Measurements from ENCODE around the gene SKAP2.

The SKAP2 gene

DNA sequence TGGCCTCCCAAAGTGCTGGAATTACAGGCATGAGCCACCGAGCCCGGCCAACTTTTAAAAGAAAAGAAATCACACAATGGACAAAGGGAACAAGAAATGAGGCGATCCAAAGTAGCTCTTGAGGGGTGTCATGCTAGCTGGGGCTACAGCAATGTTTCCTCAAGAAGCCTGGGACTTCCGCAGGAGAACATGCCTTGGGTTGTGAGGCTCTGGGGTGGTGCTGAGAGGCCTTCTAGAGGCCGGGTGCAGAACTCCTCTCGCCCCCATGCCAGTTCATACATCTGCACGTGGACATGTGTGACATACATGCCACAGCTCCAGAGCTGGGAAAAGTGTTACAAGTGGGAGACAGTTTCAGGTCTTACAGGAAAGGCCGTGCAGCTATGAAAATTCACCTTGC, 238.2 kb downstream of the SKAP2 start:
- TF ChIP-seq, protein P1, sequence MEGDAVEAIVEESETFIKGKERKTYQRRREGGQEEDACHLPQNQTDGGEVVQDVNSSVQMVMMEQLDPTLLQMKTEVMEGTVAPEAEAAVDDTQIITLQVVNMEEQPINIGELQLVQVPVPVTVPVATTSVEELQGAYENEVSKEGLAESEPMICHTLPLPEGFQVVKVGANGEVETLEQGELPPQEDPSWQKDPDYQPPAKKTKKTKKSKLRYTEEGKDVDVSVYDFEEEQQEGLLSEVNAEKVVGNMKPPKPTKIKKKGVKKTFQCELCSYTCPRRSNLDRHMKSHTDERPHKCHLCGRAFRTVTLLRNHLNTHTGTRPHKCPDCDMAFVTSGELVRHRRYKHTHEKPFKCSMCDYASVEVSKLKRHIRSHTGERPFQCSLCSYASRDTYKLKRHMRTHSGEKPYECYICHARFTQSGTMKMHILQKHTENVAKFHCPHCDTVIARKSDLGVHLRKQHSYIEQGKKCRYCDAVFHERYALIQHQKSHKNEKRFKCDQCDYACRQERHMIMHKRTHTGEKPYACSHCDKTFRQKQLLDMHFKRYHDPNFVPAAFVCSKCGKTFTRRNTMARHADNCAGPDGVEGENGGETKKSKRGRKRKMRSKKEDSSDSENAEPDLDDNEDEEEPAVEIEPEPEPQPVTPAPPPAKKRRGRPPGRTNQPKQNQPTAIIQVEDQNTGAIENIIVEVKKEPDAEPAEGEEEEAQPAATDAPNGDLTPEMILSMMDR (IDR thresholded peaks at IDR 0.05; ENCODE audit: low read depth, low read length): no peak
- DNase-seq (ENCODE audit: extremely low read depth, low read depth): no peak

DNA sequence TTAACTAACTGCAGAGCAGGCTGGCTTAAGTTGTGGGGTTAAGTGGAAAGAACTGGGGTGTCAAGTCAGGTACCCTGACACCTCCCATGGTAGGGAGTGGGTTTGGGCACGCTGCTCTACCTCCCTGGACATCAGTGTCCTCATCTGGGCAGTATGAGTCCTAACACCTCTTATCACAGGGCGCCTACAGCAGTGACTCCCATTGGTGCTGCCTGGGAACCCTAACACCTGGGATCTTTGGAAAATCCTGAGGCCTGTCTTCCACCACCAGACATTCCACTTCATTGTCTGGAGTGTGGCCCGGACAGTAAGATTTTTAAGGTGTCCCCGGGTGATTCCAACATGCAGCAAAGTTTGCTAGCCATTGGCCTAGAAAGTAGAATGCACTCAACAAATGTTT, 239.1 kb downstream of the SKAP2 start:
- TF ChIP-seq, protein P1 (IDR thresholded peaks at IDR 0.05; ENCODE audit: low read depth, low read length): no peak
- no peak for DNase-seq (ENCODE audit: extremely low read depth, low read depth)

DNA sequence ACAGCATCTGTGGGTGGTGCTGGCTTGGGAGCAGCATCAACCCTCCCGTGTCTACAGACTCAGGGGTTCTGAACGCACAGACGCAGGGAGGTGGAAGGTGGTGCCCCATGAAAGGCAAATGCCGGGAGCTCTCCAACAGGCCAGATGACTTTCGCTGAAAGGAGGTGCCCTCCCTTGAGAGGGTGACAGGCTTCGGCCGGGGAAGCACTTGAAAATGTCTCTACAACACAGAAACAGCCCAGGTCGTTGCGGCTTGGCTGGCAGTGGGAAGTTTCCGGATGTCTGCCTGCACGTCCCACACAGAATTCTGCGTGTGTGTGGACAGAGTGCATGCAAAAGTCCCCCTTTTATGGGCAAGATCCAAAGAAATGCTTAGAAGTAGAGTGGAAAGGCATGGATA, 239.6 kb downstream of the SKAP2 start:
- TF ChIP-seq, protein P1 (IDR thresholded peaks at IDR 0.05; ENCODE audit: low read depth, low read length): no peak
- no peak for DNase-seq (ENCODE audit: extremely low read depth, low read depth)

DNA sequence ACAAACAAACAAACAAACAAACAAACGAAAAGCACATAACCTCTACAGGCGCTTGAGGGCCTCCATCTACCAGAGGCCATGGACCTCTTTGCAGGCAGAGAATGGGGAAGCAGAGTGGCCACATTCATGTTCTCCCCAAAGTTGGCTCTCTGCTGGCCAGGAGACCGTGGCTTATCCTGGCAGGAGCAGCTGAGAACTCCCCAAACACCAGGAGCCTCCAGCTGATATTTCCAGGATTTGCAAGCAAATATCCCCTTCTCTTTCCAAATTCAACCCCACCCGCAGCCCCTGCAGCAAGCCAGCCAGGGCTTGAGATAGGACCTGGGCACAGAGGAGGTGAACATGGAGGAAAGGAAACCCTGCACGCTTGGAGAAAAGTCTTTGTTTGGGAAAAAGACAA, 240.0 kb downstream of the SKAP2 start:
- no peak for DNase-seq (ENCODE audit: extremely low read depth, low read depth)
- TF ChIP-seq, protein P1 (IDR thresholded peaks at IDR 0.05; ENCODE audit: low read depth, low read length): no peak

DNA sequence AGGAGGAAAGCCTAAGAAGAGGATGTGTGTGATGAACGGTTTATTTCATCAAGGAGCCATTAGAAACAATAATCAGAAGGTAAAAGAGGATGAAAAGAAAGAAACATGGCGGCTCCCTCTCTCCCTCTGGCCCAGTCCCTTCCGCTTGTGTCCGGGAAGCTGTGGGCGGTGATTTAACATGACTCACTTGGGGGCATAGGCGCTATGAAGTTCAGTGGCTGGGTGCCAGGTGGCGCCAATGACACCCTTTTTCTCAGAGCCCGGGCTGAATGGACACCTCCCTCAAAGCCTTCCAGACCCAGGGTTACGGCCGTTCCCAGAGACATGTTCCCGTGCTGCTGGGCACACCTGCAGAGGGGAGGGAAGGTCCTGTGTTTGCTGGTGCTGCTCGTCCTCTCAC, 244.0 kb downstream of the SKAP2 start:
- DNase-seq (ENCODE audit: extremely low read depth, low read depth): no peak
- TF ChIP-seq, protein P1 (IDR thresholded peaks at IDR 0.05; ENCODE audit: low read depth, low read length): no peak

DNA sequence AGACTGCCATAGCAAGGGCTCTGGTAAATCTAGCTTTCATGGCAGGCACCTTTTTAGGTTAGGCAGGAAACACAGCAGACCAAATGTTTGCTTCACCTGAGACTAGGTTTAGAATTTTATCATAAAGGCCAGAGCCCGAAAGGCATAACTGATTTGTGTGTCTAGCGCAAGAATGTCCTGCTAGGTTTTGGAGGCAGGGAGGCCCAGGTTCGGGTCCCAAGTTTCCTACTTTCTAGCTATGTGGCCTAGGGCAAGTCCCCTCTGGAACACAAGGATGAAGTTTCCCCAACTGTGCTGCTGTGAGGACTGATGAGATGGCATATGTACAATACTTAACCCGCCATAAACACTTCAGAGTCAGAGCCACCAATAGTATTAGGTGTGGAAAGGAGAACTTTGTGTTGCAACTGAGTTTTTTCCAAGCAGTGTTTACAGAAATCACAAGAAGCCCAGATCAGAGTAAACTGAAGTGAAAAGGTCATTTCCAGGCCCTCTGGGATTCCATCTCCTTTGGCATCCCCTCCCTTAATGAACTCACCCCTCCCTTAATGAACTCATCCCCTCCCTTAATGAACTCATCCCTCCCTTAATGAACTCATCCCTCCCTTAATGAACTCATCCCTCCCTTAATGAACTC, 244.9 kb downstream of the SKAP2 start:
- TF ChIP-seq, protein P1 (IDR thresholded peaks at IDR 0.05; ENCODE audit: low read depth, low read length): no peak
- DNase-seq (ENCODE audit: extremely low read depth, low read depth): no peak

DNA sequence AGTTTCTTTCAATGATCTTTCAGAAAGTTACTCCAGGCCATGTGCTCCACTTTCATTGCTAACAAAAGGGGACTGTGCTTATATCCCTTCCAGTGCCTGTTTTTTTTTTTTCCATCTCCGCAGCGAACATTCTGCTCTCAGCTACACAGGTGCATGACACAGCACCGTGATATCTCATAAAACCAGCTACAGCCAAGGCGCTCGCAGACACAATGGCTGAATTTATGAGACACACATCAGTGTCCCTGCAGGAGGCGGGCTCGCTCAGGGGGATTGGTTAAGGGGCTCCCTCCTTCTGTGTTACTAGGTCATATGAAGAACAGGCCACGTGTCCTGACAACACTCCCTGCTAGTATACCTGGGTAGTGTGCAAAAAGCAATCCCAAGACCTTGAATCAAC, 245.5 kb downstream of the SKAP2 start:
- DNase-seq (ENCODE audit: extremely low read depth, low read depth): no peak
- TF ChIP-seq, protein P1 (IDR thresholded peaks at IDR 0.05; ENCODE audit: low read depth, low read length): no peak
